ENCODE results near the gene GRIN3B.
"Not testable (repeated sequence)": the region's sequence is repeated elsewhere in the genome, so short reads cannot be mapped to it uniquely, and the experiment has no call there.

The GRIN3B gene

GRCh38 chr19:1000095-1000494 lies at the start of gene GRIN3B:
Gene GRIN3B (plus strand): TSS chr19:1000419. CDS start chr19:1000438, 19 bp downstream.
- DNase-seq (ENCODE audit: low spot score): no peak

GRCh38 chr19:952049-952679 lies 48.1 kb upstream of the GRIN3B start:
- no peak for DNase-seq (ENCODE audit: low spot score)

- DNase-seq (ENCODE audit: low spot score): no peak
These were observed 47.4 kb upstream of the GRIN3B start for GRCh38 chr19:952680-953444.

- DNase-seq (ENCODE audit: low spot score): no peak
These were observed 46.6 kb upstream of the GRIN3B start for GRCh38 chr19:953445-954271.

GRCh38 chr19:954272-954671 lies 45.9 kb upstream of the GRIN3B start:
- no peak for DNase-seq (ENCODE audit: low spot score)

GRCh38 chr19:954672-955494 lies 45.3 kb upstream of the GRIN3B start:
- DNase-seq (ENCODE audit: low spot score): no peak

- DNase-seq (ENCODE audit: low spot score): no peak
These were observed 44.1 kb upstream of the GRIN3B start for GRCh38 chr19:955803-956765.

GRCh38 chr19:956766-957440 lies 43.3 kb upstream of the GRIN3B start:
- DNase-seq (ENCODE audit: low spot score): no peak

- DNase-seq (ENCODE audit: low spot score): not testable (repeated sequence)
These were observed 42.6 kb upstream of the GRIN3B start for GRCh38 chr19:957578-957977.

GRCh38 chr19:958967-959855 lies 41.0 kb upstream of the GRIN3B start:
- DNase-seq (ENCODE audit: low spot score): no peak

- DNase-seq (ENCODE audit: low spot score): no peak
These were observed 40.2 kb upstream of the GRIN3B start for GRCh38 chr19:960020-960419.

GRCh38 chr19:960601-960938 lies 39.6 kb upstream of the GRIN3B start:
- DNase-seq (ENCODE audit: low spot score): no peak

GRCh38 chr19:961866-962620 lies 38.2 kb upstream of the GRIN3B start:
- no peak for DNase-seq (ENCODE audit: low spot score)

GRCh38 chr19:962683-963400 lies 37.4 kb upstream of the GRIN3B start:
- no peak for DNase-seq (ENCODE audit: low spot score)

GRCh38 chr19:963486-963951 lies 36.7 kb upstream of the GRIN3B start:
- DNase-seq (ENCODE audit: low spot score): no peak

GRCh38 chr19:964116-964520 lies 36.1 kb upstream of the GRIN3B start:
- DNase-seq (ENCODE audit: low spot score): no peak

All from left forelimb (tissue), 1 donor.